GM20431 (cell line): ENCODE results near the gene PNMT.

Experiments
- in situ Hi-C: fragments of 300-500 bp; cut with MseI, MboI; formaldehyde crosslinking; loops from one replicate; pipeline ENCODE4 v1.15.0; 2020; ENCODE audit warnings: low sequenced_read_pairs; ENCODE audit not compliant: unreplicated experiment

Gene PNMT

GRCh38 chr17:39667945-39668924 lies at the start of gene PNMT:
TSS of gene PNMT (plus strand) at chr17:39668453. CDS start at chr17:39668476, 23 bp downstream.
- in situ Hi-C loops = no loop called here

- in situ Hi-C loops = no loop called here
Observed at GRCh38 chr17:39618956-39619785, 49.1 kb upstream of the PNMT start.

- in situ Hi-C loops = no loop called here
Observed at GRCh38 chr17:39619786-39620101, 48.5 kb upstream of the PNMT start.

- in situ Hi-C loops = no loop called here
Observed at GRCh38 chr17:39621523-39622379, 46.5 kb upstream of the PNMT start.

- in situ Hi-C loops = no loop called here
Observed at GRCh38 chr17:39622380-39623006, 45.8 kb upstream of the PNMT start.

GRCh38 chr17:39623356-39623950 lies 44.8 kb upstream of the PNMT start:
- in situ Hi-C loops = no loop called here

- in situ Hi-C loops = no loop called here
Observed at GRCh38 chr17:39624313-39624712, 43.9 kb upstream of the PNMT start.

GRCh38 chr17:39625198-39625785 lies 43.0 kb upstream of the PNMT start:
- in situ Hi-C loops = loop anchor here (25.0 kb wide), 1 partner anchor 112 kb away; the partner anchor contains the start of genes GRB7 and MIEN1

- in situ Hi-C loops = loop anchor here (25.0 kb wide), 1 partner anchor 111 kb away; the partner anchor contains the start of genes GRB7 and MIEN1
Observed at GRCh38 chr17:39626171-39627046, 41.8 kb upstream of the PNMT start, which contains the start of gene PPP1R1B. TSS of gene PPP1R1B (plus strand) at chr17:39626952. CDS start at chr17:39627393, 441 bp downstream.

- in situ Hi-C loops = loop anchor here (25.0 kb wide), 1 partner anchor 110 kb away; the partner anchor contains the start of genes GRB7 and MIEN1
Observed at GRCh38 chr17:39627047-39627711, 41.1 kb upstream of the PNMT start.

- in situ Hi-C loops = loop anchor here (25.0 kb wide), 1 partner anchor 109 kb away; the partner anchor contains the start of genes GRB7 and MIEN1
Observed at GRCh38 chr17:39627712-39628516, 40.3 kb upstream of the PNMT start.

- in situ Hi-C loops = loop anchor here (25.0 kb wide), 1 partner anchor 108 kb away; the partner anchor contains the start of genes GRB7 and MIEN1
Observed at GRCh38 chr17:39628655-39629493, 39.4 kb upstream of the PNMT start.

- in situ Hi-C loops = loop anchor here (25.0 kb wide), 1 partner anchor 108 kb away; the partner anchor contains the start of genes GRB7 and MIEN1
Observed at GRCh38 chr17:39629494-39629880, 38.8 kb upstream of the PNMT start.

GRCh38 chr17:39629898-39630297 lies 38.4 kb upstream of the PNMT start:
- in situ Hi-C loops = loop anchor here (25.0 kb wide), 1 partner anchor 107 kb away; the partner anchor contains the start of genes GRB7 and MIEN1

GRCh38 chr17:39631403-39631802 lies 36.9 kb upstream of the PNMT start:
- in situ Hi-C loops = loop anchor here (25.0 kb wide), 1 partner anchor 106 kb away; the partner anchor contains the start of genes GRB7 and MIEN1
